ENCODE measurements around the gene TMEM101. TPM values are rescaled to one million over a fixed set of nuclear protein-coding genes. Genes with fewer than 3 reads are reported as not detected.

Gene TMEM101
- total and polyA plus RNA-seq, 10 of the 15 experiments (the other 5 are each of a cell fraction or from before 2014, with no cell fraction given), result 18.4 to 72.5 (median 35.9) TPM

GRCh38 chr17:44000141-44000860 lies 14.5 kb downstream of the TMEM101 start:
- H3K4me2 ChIP-seq (ENCODE audit: control insufficient read depth, insufficient read depth), result no peak overlapping the region
- RAD21 ChIA-PET (ENCODE audit: unreplicated experiment), result no interaction called here
- no peaks in the 10 kb centered on the region for H3K79me2 ChIP-seq (ENCODE audit: control insufficient read depth, insufficient read depth, low read length)
- SMC1A ChIA-PET (ENCODE audit: uncharacterized antibody, unreplicated experiment), result interaction anchor here (0.6 to 1.3 kb wide), 2 partner anchors 56 to 330 kb away, joined by 3 read pairs; no protein-coding TSS in a partner anchor
- 35% methylated on average over 7 of the region's 12 CpGs for whole genome bisulfite sequencing (ENCODE audit: insufficient coverage, insufficient replicate concordance, low lambda C conversion rate, missing lambda C conversion rate)
- no peak overlapping the region for H2AFZ ChIP-seq (ENCODE audit: control insufficient read depth, low read depth, low read length)
- POLR2A ChIA-PET, result no interaction called here
- in situ Hi-C loops (cut with MboI), result loop anchor here (25.0 kb wide), 1 partner anchor 788 kb away; the partner anchor contains the start of gene TMEM106A
- no peaks in the 10 kb centered on the region; the same call in 1 of the 2 replicates for H3K4me1 ChIP-seq (ENCODE audit: control insufficient read depth, insufficient read depth, low read length)
- no peaks in the 10 kb centered on the region for H3K36me3 ChIP-seq (ENCODE audit: control insufficient read depth in 2 of 2, insufficient read depth in 2 of 2, low read length in 1 of 2)
- H3K4me3 ChIP-seq, result no peak overlapping the region
- no peak for ATAC-seq
- no peaks in the 10 kb centered on the region for H4K20me1 ChIP-seq (ENCODE audit: control insufficient read depth, insufficient read depth)
- FAIRE-seq, result no peak
- DNase-seq (ENCODE audit: low read depth, low spot score), result no peak
- intact Hi-C loops (cut with micrococcal nuclease; ENCODE audit: unreplicated experiment), result no loop called here
- BruUV-seq (replicated peaks), result no TSS peak
- CTCF ChIA-PET, result interaction anchor here (1.1 kb wide), 1 partner anchor 42 kb away, joined by 5 read pairs; no protein-coding TSS in a partner anchor
- H3K27me3 ChIP-seq (replicated peaks in 1 of 2; ENCODE audit: control insufficient read depth in 2 of 2, insufficient read depth in 2 of 2, low read length in 1 of 2), result peaks cover 4 to 7% of the 10 kb centered on the region in 2 experiments
- H3K9me3 ChIP-seq (replicated peaks; ENCODE audit: control insufficient read depth, insufficient read depth, low read length), result no peaks in the 10 kb centered on the region
- H3K9ac ChIP-seq (ENCODE audit: control insufficient read depth, insufficient read depth, low read length), result no peak overlapping the region
- no peak overlapping the region for H3K27ac ChIP-seq (ENCODE audit: control insufficient read depth, insufficient read depth)
- TF ChIP-seq, protein P1, sequence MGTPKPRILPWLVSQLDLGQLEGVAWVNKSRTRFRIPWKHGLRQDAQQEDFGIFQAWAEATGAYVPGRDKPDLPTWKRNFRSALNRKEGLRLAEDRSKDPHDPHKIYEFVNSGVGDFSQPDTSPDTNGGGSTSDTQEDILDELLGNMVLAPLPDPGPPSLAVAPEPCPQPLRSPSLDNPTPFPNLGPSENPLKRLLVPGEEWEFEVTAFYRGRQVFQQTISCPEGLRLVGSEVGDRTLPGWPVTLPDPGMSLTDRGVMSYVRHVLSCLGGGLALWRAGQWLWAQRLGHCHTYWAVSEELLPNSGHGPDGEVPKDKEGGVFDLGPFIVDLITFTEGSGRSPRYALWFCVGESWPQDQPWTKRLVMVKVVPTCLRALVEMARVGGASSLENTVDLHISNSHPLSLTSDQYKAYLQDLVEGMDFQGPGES (IDR thresholded peaks at IDR 0.05), result no peak
- no peak for TF ChIP-seq STAT3 (IDR thresholded peaks at IDR 0.05; ENCODE audit: low read depth, low read length)

DNA sequence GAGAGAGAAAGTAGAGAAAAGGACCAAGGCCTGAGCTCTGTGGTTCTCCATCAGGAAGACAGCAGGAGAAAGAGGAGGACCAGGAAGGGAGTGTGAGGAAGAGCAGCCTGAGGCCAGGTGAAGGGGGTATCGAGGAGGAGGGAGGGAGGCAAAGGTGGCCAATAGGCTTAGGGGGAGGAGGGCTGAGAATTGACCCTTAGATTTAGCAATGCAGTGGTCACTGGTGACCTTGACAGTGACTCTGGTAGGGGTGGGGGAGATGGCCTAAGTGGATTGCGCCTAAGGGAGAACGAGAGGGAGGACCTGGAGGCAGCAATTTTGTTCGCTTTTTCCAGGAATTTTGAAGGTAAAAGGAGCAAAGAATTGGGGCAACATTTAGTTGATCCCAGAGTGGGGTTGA lies 15.7 kb downstream of the TMEM101 start:
- POLR2A ChIA-PET, result no interaction called here
- no peak for DNase-seq (ENCODE audit: low read depth, low spot score)
- Histone ChIP-seq H3K9me3 (replicated peaks; ENCODE audit: control insufficient read depth, insufficient read depth, low read length) (no peaks in the 10 kb centered on the region), H2AFZ (ENCODE audit: control insufficient read depth, low read depth, low read length) (no peak overlapping the region), H4K20me1 (ENCODE audit: control insufficient read depth, insufficient read depth) (no peaks in the 10 kb centered on the region), H3K9ac (ENCODE audit: control insufficient read depth, insufficient read depth, low read length) (no peak overlapping the region), H3K27ac (ENCODE audit: control insufficient read depth, insufficient read depth) (no peak overlapping the region), H3K4me1 (ENCODE audit: control insufficient read depth, insufficient read depth, low read length) (no peaks in the 10 kb centered on the region), H3K79me2 (ENCODE audit: control insufficient read depth, insufficient read depth, low read length) (no peaks in the 10 kb centered on the region), H3K4me2 (ENCODE audit: control insufficient read depth, insufficient read depth) (no peak overlapping the region), H3K4me3 (no peak overlapping the region), H3K27me3 (replicated peaks in 1 of 2; ENCODE audit: control insufficient read depth in 2 of 2, insufficient read depth in 2 of 2, low read length in 1 of 2) (peaks cover 5 to 6% of the 10 kb centered on the region in 2 experiments; a peak in 3 of 4 replicates), H3K36me3 (ENCODE audit: control insufficient read depth in 2 of 2, insufficient read depth in 2 of 2, low read length in 1 of 2) (no peaks in the 10 kb centered on the region)
- 25% methylated on average over 4 of the region's 4 CpGs for WGBS (ENCODE audit: insufficient coverage, insufficient replicate concordance, low lambda C conversion rate, missing lambda C conversion rate)
- in situ Hi-C loops (cut with MboI) (no loop called here), intact Hi-C loops (cut with micrococcal nuclease; ENCODE audit: unreplicated experiment) (loop anchor here (10.0 kb wide), 1 partner anchor 124 kb away; no protein-coding TSS in a partner anchor)
- no peak for TF ChIP-seq STAT3 (IDR thresholded peaks at IDR 0.05; ENCODE audit: low read depth, low read length)
- TF ChIP-seq, protein P2, sequence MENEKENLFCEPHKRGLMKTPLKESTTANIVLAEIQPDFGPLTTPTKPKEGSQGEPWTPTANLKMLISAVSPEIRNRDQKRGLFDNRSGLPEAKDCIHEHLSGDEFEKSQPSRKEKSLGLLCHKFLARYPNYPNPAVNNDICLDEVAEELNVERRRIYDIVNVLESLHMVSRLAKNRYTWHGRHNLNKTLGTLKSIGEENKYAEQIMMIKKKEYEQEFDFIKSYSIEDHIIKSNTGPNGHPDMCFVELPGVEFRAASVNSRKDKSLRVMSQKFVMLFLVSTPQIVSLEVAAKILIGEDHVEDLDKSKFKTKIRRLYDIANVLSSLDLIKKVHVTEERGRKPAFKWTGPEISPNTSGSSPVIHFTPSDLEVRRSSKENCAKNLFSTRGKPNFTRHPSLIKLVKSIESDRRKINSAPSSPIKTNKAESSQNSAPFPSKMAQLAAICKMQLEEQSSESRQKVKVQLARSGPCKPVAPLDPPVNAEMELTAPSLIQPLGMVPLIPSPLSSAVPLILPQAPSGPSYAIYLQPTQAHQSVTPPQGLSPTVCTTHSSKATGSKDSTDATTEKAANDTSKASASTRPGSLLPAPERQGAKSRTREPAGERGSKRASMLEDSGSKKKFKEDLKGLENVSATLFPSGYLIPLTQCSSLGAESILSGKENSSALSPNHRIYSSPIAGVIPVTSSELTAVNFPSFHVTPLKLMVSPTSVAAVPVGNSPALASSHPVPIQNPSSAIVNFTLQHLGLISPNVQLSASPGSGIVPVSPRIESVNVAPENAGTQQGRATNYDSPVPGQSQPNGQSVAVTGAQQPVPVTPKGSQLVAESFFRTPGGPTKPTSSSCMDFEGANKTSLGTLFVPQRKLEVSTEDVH (IDR thresholded peaks at IDR 0.05; ENCODE audit: low read depth, partially characterized antibody), result no peak
- no peak for TF ChIP-seq CBFB (IDR thresholded peaks at IDR 0.05; ENCODE audit: low read depth)
- TF ChIP-seq BRCA1 (IDR thresholded peaks at IDR 0.05; ENCODE audit: low read depth, low read length), result no peak
- TF ChIP-seq BMI1 (IDR thresholded peaks at IDR 0.05; ENCODE audit: borderline replicate concordance), result no peak
- TF ChIP-seq RAD21 (IDR thresholded peaks at IDR 0.05; ENCODE audit: insufficient read depth, low read depth, low read length), result no peak
- no peak for TF ChIP-seq LARP7 (IDR thresholded peaks at IDR 0.05)
- CTCF ChIA-PET, result interaction anchor here (0.7 to 1.4 kb wide), 3 partner anchors 16 to 89 kb away, joined by 3 read pairs; no protein-coding TSS in a partner anchor
- FAIRE-seq, result no peak
- no TSS peak for BruUV-seq (replicated peaks)
- SMC1A ChIA-PET (ENCODE audit: uncharacterized antibody, unreplicated experiment), result interaction anchor here (0.9 kb wide), 1 partner anchor 55 kb away, joined by 5 read pairs; no protein-coding TSS in a partner anchor
- no peak for ATAC-seq
- RAD21 ChIA-PET (ENCODE audit: unreplicated experiment), result interaction anchor here (1.3 kb wide), 1 partner anchor 55 kb away, joined by 4 read pairs; no protein-coding TSS in a partner anchor
